Neural cell (in vitro differentiated cells): Measurements from ENCODE around the gene ARHGAP29. TPM values are rescaled to one million over a fixed set of nuclear protein-coding genes. Genes with fewer than 3 reads are reported as not detected.

Source experiments
- H2AFZ ChIP-seq: fragments of 200-600, 300-800 bp; sonication (generic), shearing (Covaris generic); 2 replicates; pipeline ENCODE4 v1.6.0; 2014; ENCODE audit warnings: low read depth, mild to moderate bottlenecking, antibody characterized with exemption, low read length, moderate library complexity
- H3F3A ChIP-seq: fragments of 200-600 bp; shearing (Covaris generic); 2 replicates; pipeline ENCODE4 v1.6.1; 2016; ENCODE audit warnings: mild to moderate bottlenecking, moderate library complexity, mixed read lengths, antibody characterized with exemption, low read length; ENCODE audit not compliant: insufficient read depth, poor library complexity, severe bottlenecking
- H3K27ac ChIP-seq: fragments of 200-600, 300-800 bp; sonication (generic), shearing (Covaris generic); 2 replicates; pipeline ENCODE4 v1.5.1; 2014; ENCODE audit warnings: mild to moderate bottlenecking, low read length, moderate library complexity
- H3K27me3 ChIP-seq: fragments of 300-800, 200-600 bp; sonication (generic), shearing (Covaris generic); 2 replicates; pipeline ENCODE4 v1.6.0; 2014; ENCODE audit warnings: mild to moderate bottlenecking, low read depth, low read length, moderate library complexity; ENCODE audit not compliant: insufficient read depth
- H3K36me3 ChIP-seq: fragments of 300-800, 200-600 bp; sonication (generic), shearing (Covaris generic); 2 replicates; pipeline ENCODE4 v1.5.1; 2014; ENCODE audit warnings: mild to moderate bottlenecking, antibody characterized with exemption, low read length, moderate library complexity; ENCODE audit not compliant: insufficient read depth
- H3K4me2 ChIP-seq: fragments of 300-800, 200-600 bp; sonication (generic), shearing (Covaris generic); 2 replicates; pipeline ENCODE4 v1.6.0; 2014; ENCODE audit warnings: mild to moderate bottlenecking, low read length
- H3K4me3 ChIP-seq: fragments of 300-800, 200-600 bp; sonication (generic), shearing (Covaris generic); 2 replicates; pipeline ENCODE4 v1.5.1; 2014; ENCODE audit warnings: mild to moderate bottlenecking, low read length, moderate library complexity
- H3K79me2 ChIP-seq: fragments of 200-600 bp; shearing (Covaris generic); replicated peaks from 2 replicates; pipeline ENCODE4 v1.6.0; 2014; ENCODE audit warnings: mild to moderate bottlenecking, low read length, moderate library complexity; ENCODE audit not compliant: insufficient read depth
- H3K9ac ChIP-seq: fragments of 300-800, 200-600 bp; sonication (generic), shearing (Covaris generic); 2 replicates; pipeline ENCODE4 v1.6.1; 2016; ENCODE audit warnings: mild to moderate bottlenecking, low read length, mixed read lengths
- H3K9me2 ChIP-seq: fragments of 200-600 bp; shearing (Covaris generic); 2 replicates; pipeline ENCODE4 v1.6.1; 2016; ENCODE audit warnings: mild to moderate bottlenecking, low read length, mixed read lengths; ENCODE audit not compliant: insufficient read depth
- H3K9me3 ChIP-seq: fragments of 200-600, 300-800 bp; sonication (generic), shearing (Covaris generic); 2 replicates; pipeline ENCODE4 v1.6.1; 2016; ENCODE audit warnings: mild to moderate bottlenecking, mixed run types, low read length, moderate library complexity, mixed read lengths
- H4K20me1 ChIP-seq: fragments of 200-600 bp; shearing (Covaris generic); 2 replicates; pipeline ENCODE4 v1.6.1; 2016; ENCODE audit warnings: mild to moderate bottlenecking, mixed run types; ENCODE audit not compliant: insufficient read depth
- EP300 ChIP-seq: fragments of 450-650 bp; conservative IDR thresholded peaks from 2 replicates; pipeline ENCODE4 v1.6.1; 2014; ENCODE audit warnings: antibody characterized with exemption, mild to moderate bottlenecking, moderate library complexity; ENCODE audit not compliant: poor library complexity, severe bottlenecking
- EZH2 ChIP-seq: fragments of 200-600, 300-800 bp; shearing (Covaris generic), sonication (generic); IDR thresholded peaks from 2 replicates; pipeline ENCODE4 v1.6.1; 2014; ENCODE audit warnings: antibody characterized with exemption, low read length, borderline replicate concordance, mild to moderate bottlenecking; ENCODE audit not compliant: insufficient read depth, poor library complexity, severe bottlenecking
- MXI1 ChIP-seq: fragments of 450-650 bp; conservative IDR thresholded peaks from 2 replicates; pipeline ENCODE4 v1.6.1; 2014; ENCODE audit warnings: antibody characterized with exemption, mild to moderate bottlenecking; ENCODE audit not compliant: poor library complexity, severe bottlenecking
- POLR2AphosphoS5 ChIP-seq: IDR thresholded peaks from 2 replicates; pipeline ENCODE4 v1.6.1; 2012
- RAD21 ChIP-seq: fragments of 450-650 bp; conservative IDR thresholded peaks from 2 replicates; pipeline ENCODE4 v1.6.1; 2014; ENCODE audit warnings: antibody characterized with exemption, mild to moderate bottlenecking, moderate library complexity
- SMC3 ChIP-seq: fragments of 450-650 bp; conservative IDR thresholded peaks from 2 replicates; pipeline ENCODE4 v1.6.1; 2014; ENCODE audit warnings: antibody characterized with exemption, mild to moderate bottlenecking, moderate library complexity; ENCODE audit not compliant: poor library complexity
- TAF1 ChIP-seq: IDR thresholded peaks from 2 replicates; pipeline ENCODE4 v1.6.1; 2012; ENCODE audit warnings: low read depth
- polyA plus RNA-seq: library from polyadenylated mRNA; depleted of rRNA; stranded (reverse); fragments of >200 nt; gene quantifications from 2 replicates; pipeline ENCODE4 v1.2.3, GENCODE V29; 2014
- TF ChIP-seq, protein P1 (sequence below): IDR thresholded peaks from 2 replicates; pipeline ENCODE4 v1.6.1; 2012; ENCODE audit warnings: borderline replicate concordance
- TF ChIP-seq, protein P2 (sequence below): fragments of 450-650 bp; IDR thresholded peaks from 2 replicates; pipeline ENCODE4 v1.5.1; 2014; ENCODE audit warnings: antibody characterized with exemption, mild to moderate bottlenecking, moderate library complexity; ENCODE audit not compliant: poor library complexity, severe bottlenecking

Gene ARHGAP29
- polyA plus RNA-seq, 1 donor from 2014 or later: 1.2 TPM

DNA sequence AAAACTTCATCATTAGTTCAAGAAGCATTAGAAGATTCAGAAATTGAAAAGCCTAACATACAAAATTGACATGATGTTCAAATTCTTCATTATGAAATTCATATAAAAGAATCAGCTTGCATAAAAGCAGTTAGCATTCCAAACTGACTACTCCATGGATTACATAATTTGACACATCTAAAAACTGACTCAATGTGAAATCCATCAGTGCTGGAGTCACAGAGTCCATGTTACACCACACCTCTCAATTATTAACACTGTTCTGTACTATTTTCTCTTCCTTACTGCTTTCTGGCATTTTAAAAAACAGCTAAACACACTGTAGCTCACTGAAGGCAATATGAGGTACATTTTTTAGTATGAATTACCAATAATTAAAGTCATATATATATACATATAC is 28.0 kb downstream of the ARHGAP29 start:
- H3K9me2 ChIP-seq: no peaks in the 10 kb centered on the region
- H3K9me3 ChIP-seq: no peaks in the 10 kb centered on the region
- no peak overlapping the region for H3K9ac ChIP-seq
- no peak overlapping the region for H3K4me2 ChIP-seq
- H3K27me3 ChIP-seq: no peaks in the 10 kb centered on the region
- TF ChIP-seq TAF1: no peak
- no peaks in the 10 kb centered on the region for H3F3A ChIP-seq
- H3K4me3 ChIP-seq: no peak overlapping the region
- no peaks in the 10 kb centered on the region for H3K79me2 ChIP-seq
- no peaks in the 10 kb centered on the region for H3K36me3 ChIP-seq
- no peak overlapping the region for H2AFZ ChIP-seq
- no peaks in the 10 kb centered on the region for H4K20me1 ChIP-seq
- H3K27ac ChIP-seq: no peak overlapping the region

DNA sequence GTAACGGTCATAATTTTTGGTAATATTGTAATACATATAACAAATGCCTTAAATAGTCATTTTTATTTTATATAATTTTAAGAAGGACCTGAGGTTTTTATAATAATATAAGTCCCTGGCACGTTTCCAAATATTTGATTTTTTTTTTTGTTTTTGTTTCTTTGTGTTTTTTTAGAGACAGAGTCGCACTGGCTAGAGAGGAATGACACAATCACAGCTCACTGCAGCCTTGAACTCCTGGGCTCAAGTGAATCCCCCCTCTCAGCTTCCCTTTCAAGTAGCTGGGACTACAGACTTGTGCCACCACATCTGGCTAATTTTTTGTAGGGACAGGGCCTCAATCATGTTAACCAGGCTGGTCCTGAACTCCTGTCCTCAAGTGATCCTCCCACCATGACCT is 29.7 kb downstream of the ARHGAP29 start:
- Histone ChIP-seq H3K27me3 (no peaks in the 10 kb centered on the region), H3K9me2 (no peaks in the 10 kb centered on the region), H3K36me3 (no peaks in the 10 kb centered on the region), H3K79me2 (no peaks in the 10 kb centered on the region), H3K27ac (no peak overlapping the region), H3K9ac (no peak overlapping the region), H3K4me2 (no peak overlapping the region), H3K9me3 (no peaks in the 10 kb centered on the region), H4K20me1 (no peaks in the 10 kb centered on the region), H3F3A (no peaks in the 10 kb centered on the region), H3K4me3 (no peak overlapping the region), H2AFZ (no peak overlapping the region)
- no peak for TF ChIP-seq EP300
- TF ChIP-seq POLR2AphosphoS5: no peak
- no peak for TF ChIP-seq SMC3
- TF ChIP-seq RAD21: no peak
- TF ChIP-seq TAF1: no peak

DNA sequence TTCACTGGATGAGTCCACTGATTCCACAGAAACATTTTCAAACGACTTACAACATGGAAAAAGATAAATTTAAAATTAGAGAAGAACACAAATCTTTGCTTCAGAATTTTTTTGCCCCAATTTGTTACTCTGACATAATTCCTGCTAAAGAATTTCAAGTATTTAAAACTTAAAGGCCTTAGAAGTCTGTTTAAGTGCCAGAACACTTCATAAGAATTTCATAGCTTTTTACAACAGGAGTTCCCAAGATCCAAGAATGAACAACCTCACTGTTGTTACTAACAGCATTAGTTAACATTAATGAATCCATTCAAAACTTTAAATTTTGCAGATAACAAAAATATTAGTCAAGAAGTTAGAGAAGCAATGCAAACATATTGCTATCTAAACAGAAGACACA is 31.7 kb downstream of the ARHGAP29 start:
- Histone ChIP-seq H3K4me2 (no peak overlapping the region), H3K79me2 (no peaks in the 10 kb centered on the region), H3K9ac (no peak overlapping the region), H3K9me3 (no peaks in the 10 kb centered on the region), H3K4me3 (no peak overlapping the region), H4K20me1 (no peaks in the 10 kb centered on the region), H3K27ac (no peak overlapping the region), H2AFZ (no peak overlapping the region), H3F3A (no peaks in the 10 kb centered on the region), H3K36me3 (no peaks in the 10 kb centered on the region), H3K9me2 (no peaks in the 10 kb centered on the region), H3K27me3 (no peaks in the 10 kb centered on the region)
- TF ChIP-seq POLR2AphosphoS5 (no peak), TAF1 (no peak), EP300 (no peak), SMC3 (no peak), EZH2 (no peak), RAD21 (no peak), MXI1 (no peak)
- TF ChIP-seq, protein P1, sequence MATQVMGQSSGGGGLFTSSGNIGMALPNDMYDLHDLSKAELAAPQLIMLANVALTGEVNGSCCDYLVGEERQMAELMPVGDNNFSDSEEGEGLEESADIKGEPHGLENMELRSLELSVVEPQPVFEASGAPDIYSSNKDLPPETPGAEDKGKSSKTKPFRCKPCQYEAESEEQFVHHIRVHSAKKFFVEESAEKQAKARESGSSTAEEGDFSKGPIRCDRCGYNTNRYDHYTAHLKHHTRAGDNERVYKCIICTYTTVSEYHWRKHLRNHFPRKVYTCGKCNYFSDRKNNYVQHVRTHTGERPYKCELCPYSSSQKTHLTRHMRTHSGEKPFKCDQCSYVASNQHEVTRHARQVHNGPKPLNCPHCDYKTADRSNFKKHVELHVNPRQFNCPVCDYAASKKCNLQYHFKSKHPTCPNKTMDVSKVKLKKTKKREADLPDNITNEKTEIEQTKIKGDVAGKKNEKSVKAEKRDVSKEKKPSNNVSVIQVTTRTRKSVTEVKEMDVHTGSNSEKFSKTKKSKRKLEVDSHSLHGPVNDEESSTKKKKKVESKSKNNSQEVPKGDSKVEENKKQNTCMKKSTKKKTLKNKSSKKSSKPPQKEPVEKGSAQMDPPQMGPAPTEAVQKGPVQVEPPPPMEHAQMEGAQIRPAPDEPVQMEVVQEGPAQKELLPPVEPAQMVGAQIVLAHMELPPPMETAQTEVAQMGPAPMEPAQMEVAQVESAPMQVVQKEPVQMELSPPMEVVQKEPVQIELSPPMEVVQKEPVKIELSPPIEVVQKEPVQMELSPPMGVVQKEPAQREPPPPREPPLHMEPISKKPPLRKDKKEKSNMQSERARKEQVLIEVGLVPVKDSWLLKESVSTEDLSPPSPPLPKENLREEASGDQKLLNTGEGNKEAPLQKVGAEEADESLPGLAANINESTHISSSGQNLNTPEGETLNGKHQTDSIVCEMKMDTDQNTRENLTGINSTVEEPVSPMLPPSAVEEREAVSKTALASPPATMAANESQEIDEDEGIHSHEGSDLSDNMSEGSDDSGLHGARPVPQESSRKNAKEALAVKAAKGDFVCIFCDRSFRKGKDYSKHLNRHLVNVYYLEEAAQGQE: no peak
- TF ChIP-seq, protein P2, sequence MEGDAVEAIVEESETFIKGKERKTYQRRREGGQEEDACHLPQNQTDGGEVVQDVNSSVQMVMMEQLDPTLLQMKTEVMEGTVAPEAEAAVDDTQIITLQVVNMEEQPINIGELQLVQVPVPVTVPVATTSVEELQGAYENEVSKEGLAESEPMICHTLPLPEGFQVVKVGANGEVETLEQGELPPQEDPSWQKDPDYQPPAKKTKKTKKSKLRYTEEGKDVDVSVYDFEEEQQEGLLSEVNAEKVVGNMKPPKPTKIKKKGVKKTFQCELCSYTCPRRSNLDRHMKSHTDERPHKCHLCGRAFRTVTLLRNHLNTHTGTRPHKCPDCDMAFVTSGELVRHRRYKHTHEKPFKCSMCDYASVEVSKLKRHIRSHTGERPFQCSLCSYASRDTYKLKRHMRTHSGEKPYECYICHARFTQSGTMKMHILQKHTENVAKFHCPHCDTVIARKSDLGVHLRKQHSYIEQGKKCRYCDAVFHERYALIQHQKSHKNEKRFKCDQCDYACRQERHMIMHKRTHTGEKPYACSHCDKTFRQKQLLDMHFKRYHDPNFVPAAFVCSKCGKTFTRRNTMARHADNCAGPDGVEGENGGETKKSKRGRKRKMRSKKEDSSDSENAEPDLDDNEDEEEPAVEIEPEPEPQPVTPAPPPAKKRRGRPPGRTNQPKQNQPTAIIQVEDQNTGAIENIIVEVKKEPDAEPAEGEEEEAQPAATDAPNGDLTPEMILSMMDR: no peak
